Measurements from ENCODE around the gene ZAR1L.

The ZAR1L gene

DNA sequence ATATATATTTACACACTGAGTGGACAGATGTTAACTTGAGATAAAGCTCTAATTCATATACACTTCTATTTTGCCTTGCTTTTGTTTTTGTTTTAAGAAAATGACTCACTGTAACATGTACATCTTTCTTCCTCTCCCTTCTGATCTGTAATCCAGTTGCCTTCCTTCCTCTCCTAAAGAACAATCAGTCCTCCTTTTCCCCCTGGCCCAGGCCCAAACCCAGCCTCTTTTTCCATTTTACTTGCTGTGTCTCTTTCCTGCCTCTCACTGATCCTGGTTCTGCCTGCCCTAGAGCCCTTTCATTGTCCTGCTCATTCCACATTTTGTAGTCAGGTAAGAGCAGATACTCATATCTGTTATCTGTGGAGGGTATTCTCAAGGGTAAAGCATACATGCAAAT is 50.8 kb downstream of the ZAR1L start:
- H3K79me2 ChIP-seq (ENCODE audit: insufficient read depth, low read length) = no peaks in the 10 kb centered on the region
- no peak overlapping the region for H3K4me2 ChIP-seq (ENCODE audit: low read depth, low read length, poor library complexity, severe bottlenecking)
- no peak overlapping the region for H3K9ac ChIP-seq (ENCODE audit: low read depth, low read length, poor library complexity, severe bottlenecking)
- no peaks in the 10 kb centered on the region for H3K27me3 ChIP-seq (ENCODE audit: insufficient read depth, low read length, poor library complexity, severe bottlenecking)
- no peaks in the 10 kb centered on the region for H3K36me3 ChIP-seq (ENCODE audit: insufficient read depth, low read length)
- H3F3A ChIP-seq (ENCODE audit: low read depth) = no peaks in the 10 kb centered on the region
- H3K9me2 ChIP-seq (replicated peaks; ENCODE audit: low read depth, low read length) = no peaks in the 10 kb centered on the region
- H3K9me3 ChIP-seq (ENCODE audit: insufficient read depth, low read depth, low read length) = no peaks in the 10 kb centered on the region
- no peaks in the 10 kb centered on the region for H4K20me1 ChIP-seq (ENCODE audit: insufficient read depth, low read length, poor library complexity, severe bottlenecking)
- no peaks in the 10 kb centered on the region for H3K4me1 ChIP-seq (ENCODE audit: insufficient read depth, low read length, poor library complexity, severe bottlenecking)
- no peak overlapping the region for H3K4me3 ChIP-seq (ENCODE audit: low read length, poor library complexity, severe bottlenecking)
- TF ChIP-seq, protein P1, sequence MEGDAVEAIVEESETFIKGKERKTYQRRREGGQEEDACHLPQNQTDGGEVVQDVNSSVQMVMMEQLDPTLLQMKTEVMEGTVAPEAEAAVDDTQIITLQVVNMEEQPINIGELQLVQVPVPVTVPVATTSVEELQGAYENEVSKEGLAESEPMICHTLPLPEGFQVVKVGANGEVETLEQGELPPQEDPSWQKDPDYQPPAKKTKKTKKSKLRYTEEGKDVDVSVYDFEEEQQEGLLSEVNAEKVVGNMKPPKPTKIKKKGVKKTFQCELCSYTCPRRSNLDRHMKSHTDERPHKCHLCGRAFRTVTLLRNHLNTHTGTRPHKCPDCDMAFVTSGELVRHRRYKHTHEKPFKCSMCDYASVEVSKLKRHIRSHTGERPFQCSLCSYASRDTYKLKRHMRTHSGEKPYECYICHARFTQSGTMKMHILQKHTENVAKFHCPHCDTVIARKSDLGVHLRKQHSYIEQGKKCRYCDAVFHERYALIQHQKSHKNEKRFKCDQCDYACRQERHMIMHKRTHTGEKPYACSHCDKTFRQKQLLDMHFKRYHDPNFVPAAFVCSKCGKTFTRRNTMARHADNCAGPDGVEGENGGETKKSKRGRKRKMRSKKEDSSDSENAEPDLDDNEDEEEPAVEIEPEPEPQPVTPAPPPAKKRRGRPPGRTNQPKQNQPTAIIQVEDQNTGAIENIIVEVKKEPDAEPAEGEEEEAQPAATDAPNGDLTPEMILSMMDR (conservative IDR thresholded peaks at IDR 0.05; ENCODE audit: low read length) = no peak
- no peak for TF ChIP-seq EZH2phosphoT487 (IDR thresholded peaks at IDR 0.05; ENCODE audit: borderline replicate concordance)
- no peak overlapping the region for H2AFZ ChIP-seq (ENCODE audit: low read length)

GRCh38 chr13:32262619-32263018 is 52.5 kb downstream of the ZAR1L start:
- H3K79me2 ChIP-seq (ENCODE audit: insufficient read depth, low read length) = no peaks in the 10 kb centered on the region
- no peaks in the 10 kb centered on the region for H3K4me1 ChIP-seq (ENCODE audit: insufficient read depth, low read length, poor library complexity, severe bottlenecking)
- H3K9me2 ChIP-seq (replicated peaks; ENCODE audit: low read depth, low read length) = no peaks in the 10 kb centered on the region
- H2AFZ ChIP-seq (ENCODE audit: low read length) = no peak overlapping the region
- H3F3A ChIP-seq (ENCODE audit: low read depth) = no peaks in the 10 kb centered on the region
- H3K9ac ChIP-seq (ENCODE audit: low read depth, low read length, poor library complexity, severe bottlenecking) = no peak overlapping the region
- no peak overlapping the region for H3K4me2 ChIP-seq (ENCODE audit: low read depth, low read length, poor library complexity, severe bottlenecking)
- no peaks in the 10 kb centered on the region for H3K9me3 ChIP-seq (ENCODE audit: insufficient read depth, low read depth, low read length)
- no peaks in the 10 kb centered on the region for H3K36me3 ChIP-seq (ENCODE audit: insufficient read depth, low read length)
- no peaks in the 10 kb centered on the region for H3K27me3 ChIP-seq (ENCODE audit: insufficient read depth, low read length, poor library complexity, severe bottlenecking)
- TF ChIP-seq, protein P1 (conservative IDR thresholded peaks at IDR 0.05; ENCODE audit: low read length) = no peak
- no peak for TF ChIP-seq EZH2phosphoT487 (IDR thresholded peaks at IDR 0.05; ENCODE audit: borderline replicate concordance)
- no peak overlapping the region for H3K4me3 ChIP-seq (ENCODE audit: low read length, poor library complexity, severe bottlenecking)
- no peaks in the 10 kb centered on the region for H4K20me1 ChIP-seq (ENCODE audit: insufficient read depth, low read length, poor library complexity, severe bottlenecking)

DNA sequence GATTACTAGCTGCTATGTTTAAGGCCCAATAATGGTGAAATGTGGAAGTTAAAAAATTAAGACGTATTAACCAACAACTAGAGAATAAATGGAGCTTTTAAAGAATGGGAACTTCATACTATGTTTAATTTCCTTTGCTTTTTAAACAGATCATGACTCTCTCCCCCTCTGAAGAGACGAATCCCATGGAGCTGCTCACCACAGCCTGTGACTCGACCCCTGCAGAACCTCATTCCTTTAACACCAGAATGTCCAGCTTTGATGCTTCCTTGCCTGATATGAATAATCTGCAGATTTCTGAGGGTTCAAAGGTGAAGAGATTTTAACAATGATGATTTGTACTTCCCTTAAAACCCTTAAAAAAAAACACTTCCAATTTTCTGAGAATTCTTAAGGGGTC is 53.0 kb downstream of the ZAR1L start:
- H3K9me3 ChIP-seq (ENCODE audit: insufficient read depth, low read depth, low read length) = no peaks in the 10 kb centered on the region
- no peak overlapping the region for H3K4me3 ChIP-seq (ENCODE audit: low read length, poor library complexity, severe bottlenecking)
- no peak overlapping the region for H2AFZ ChIP-seq (ENCODE audit: low read length)
- no peaks in the 10 kb centered on the region for H3K4me1 ChIP-seq (ENCODE audit: insufficient read depth, low read length, poor library complexity, severe bottlenecking)
- no peak overlapping the region for H3K9ac ChIP-seq (ENCODE audit: low read depth, low read length, poor library complexity, severe bottlenecking)
- no peaks in the 10 kb centered on the region for H3K27me3 ChIP-seq (ENCODE audit: insufficient read depth, low read length, poor library complexity, severe bottlenecking)
- TF ChIP-seq, protein P1 (conservative IDR thresholded peaks at IDR 0.05; ENCODE audit: low read length) = no peak
- TF ChIP-seq EZH2phosphoT487 (IDR thresholded peaks at IDR 0.05; ENCODE audit: borderline replicate concordance) = no peak
- H3K79me2 ChIP-seq (ENCODE audit: insufficient read depth, low read length) = no peaks in the 10 kb centered on the region
- H3K36me3 ChIP-seq (ENCODE audit: insufficient read depth, low read length) = no peaks in the 10 kb centered on the region
- H3K4me2 ChIP-seq (ENCODE audit: low read depth, low read length, poor library complexity, severe bottlenecking) = no peak overlapping the region
- H3K9me2 ChIP-seq (replicated peaks; ENCODE audit: low read depth, low read length) = no peaks in the 10 kb centered on the region
- H3F3A ChIP-seq (ENCODE audit: low read depth) = no peaks in the 10 kb centered on the region
- no peaks in the 10 kb centered on the region for H4K20me1 ChIP-seq (ENCODE audit: insufficient read depth, low read length, poor library complexity, severe bottlenecking)

All from Loucy (cell line).